HG03196 (cell line): ENCODE measurements around the gene OR5AS1.
"Not testable (repeated sequence)": the region's sequence is repeated elsewhere in the genome, so short reads cannot be mapped to it uniquely, and the experiment has no call there.

Experiments used
- ATAC-seq: cut with Tn5 transposase; IDR thresholded peaks from one replicate; pipeline ENCODE4 v1.9.1; 2021; ENCODE audit not compliant: unreplicated experiment

OR5AS1 gene

DNA sequence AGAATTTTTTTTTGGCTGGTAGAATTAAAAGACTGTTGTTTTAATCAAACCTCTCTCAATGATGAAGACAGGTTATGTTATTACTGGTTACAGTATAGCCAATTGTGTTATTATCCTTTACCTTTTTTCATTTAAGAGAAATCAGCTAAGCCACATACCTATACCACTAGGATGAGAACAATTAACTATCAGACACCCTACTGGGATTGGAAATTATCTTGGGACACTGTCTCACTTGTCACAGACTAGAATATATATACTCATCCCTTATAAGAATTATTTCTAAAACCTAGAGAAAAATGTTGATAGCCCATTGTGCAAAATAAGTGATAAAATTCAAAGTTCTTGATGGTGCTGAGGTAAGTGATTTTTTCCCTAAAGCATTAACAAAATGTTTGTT lies at the start of gene OR5AS1:
TSS of gene OR5AS1 (plus strand) at position 301 of the 400 bp plus-strand sequence. CDS start 2,765 bp downstream, outside the sequence.
- no peak for ATAC-seq

DNA sequence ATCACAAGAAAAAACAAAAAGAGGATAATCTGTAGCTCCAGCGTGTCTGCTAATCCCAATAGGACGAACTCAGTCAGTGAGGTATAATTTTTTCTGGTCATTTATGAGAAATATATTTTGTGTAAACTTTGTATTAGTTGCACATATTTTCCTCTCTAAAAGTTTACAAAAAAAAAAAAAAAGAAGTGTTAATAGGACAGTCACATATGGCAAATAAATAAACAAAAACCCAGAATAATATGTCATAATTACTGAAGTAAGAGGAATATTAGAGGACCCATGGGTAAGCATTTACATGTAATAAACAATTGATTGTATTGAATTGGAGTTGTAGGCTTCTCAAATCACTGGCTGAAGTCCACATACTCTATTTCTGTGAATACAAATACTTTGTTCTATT lies 32.9 kb upstream of the OR5AS1 start, which contains the start of gene OR5F1:
TSS of gene OR5F1 (minus strand) at position 101 of the 400 bp plus-strand sequence. CDS start at position 101, 0 bp downstream.
- ATAC-seq: no peak

- no peak for ATAC-seq
Measured at GRCh38 chr11:56010716-56011115, 16.7 kb upstream of the OR5AS1 start.

GRCh38 chr11:56013805-56014204 lies 13.6 kb upstream of the OR5AS1 start:
- ATAC-seq: no peak

DNA sequence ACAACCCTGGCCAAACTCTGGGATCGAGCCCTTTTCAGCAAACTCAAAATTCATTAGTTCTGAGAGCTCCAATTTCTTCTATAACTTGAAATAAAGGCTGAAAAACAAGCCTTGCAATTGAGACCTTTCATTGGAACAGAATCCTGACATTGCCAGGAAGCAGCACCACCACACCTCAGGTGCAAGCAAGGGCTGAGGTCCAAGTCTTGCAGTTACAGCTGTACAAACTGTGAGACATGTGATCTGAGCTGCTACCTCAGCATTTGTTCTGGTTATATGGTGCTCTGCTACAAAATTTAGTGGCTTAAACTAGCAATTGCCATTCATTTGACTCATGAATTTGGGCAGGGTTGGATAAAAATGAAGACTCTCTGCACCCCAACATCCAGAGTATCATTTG lies 18.1 kb downstream of the OR5AS1 start:
- ATAC-seq: no peak

DNA sequence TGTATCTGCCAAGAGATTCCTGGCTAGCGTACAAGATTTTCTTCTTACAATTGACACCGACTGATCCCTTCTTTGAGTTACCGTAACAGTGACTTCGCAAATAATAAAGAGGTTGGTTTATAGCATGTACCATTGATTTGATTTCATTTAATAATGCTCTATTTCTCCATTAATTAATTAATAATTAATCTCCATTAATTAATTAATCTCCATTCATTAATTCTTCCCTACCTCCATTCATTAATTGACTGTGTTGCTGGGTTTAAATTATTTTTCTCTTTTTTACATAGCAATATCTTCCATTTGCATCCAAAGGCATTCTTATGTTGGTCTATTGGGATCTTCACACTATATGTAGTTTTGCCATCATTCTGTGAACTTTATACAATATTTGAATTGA lies 21.0 kb downstream of the OR5AS1 start:
- no peak for ATAC-seq

- ATAC-seq: no peak
Measured at GRCh38 chr11:56049487-56049886, 22.0 kb downstream of the OR5AS1 start.

- ATAC-seq: not testable (repeated sequence)
Measured at GRCh38 chr11:56056366-56056765, 28.9 kb downstream of the OR5AS1 start.

DNA sequence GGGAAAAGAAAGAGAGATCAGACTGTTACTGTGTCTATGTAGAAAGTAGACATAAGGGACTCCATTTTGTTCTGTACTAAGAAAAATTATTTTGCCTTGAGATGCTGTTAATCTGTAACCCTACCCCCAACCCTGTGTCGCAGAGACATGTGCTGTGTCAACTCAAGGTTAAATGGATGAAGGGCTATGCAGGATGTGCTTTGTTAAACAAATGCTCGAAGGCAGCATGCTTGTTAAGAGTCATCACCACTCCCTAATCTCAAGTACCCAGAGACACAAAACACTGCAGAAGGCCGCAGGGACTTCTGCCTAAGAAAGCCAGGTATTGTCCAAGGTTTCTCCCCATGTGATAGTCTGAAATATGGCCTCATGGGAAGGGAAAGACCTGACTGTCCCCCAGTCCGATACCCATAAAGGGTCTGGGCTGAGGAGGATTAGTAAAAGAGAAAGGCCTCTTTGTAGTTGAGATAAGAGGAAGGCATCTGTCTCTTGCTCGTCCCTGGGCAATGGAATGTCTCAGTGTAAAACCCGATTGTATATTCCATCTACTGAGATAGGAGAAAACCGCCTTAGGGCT lies 30.3 kb downstream of the OR5AS1 start:
- ATAC-seq: not testable (repeated sequence)

DNA sequence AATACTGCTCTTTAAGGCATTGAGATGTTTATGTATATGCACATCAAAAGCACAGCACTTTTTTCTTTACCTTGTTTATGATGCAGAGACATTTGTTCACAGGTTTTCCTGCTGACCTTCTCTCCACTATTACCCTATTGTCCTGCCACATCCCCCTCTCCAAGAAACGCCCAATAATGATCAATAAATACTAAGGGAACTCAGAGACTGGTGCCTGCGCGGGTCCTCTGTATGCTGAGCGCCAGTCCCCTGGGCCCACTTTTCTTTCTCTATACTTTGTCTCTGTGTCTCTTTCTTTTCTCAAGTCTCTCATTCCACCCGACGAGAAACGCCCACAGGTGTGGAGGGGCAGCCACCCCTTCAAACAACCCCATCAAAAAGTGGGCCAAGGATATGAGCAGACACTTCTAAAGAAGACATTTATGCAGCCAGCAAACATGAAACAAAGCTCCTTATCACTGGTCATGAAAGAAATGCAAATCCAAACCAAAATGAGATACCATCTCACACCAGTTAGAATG lies 30.9 kb downstream of the OR5AS1 start:
- not testable (repeated sequence) for ATAC-seq

DNA sequence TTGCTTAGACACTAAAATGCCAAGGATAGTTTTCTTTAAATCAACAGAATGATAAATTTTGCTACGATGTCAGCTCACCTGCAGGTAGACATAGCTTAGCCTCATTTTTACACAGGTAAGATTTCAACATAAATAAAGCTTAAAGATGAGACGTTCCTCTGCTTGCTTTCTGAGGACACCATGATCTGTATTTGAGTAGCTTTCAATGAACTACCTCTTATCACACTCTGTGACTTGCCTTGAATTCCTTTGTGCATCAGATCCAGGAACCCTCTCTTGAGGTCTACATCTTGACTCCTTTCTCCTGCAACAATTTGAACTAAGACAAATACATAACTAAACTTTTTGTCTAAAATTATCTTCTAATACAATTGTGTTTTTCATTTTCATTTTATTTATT lies 39.5 kb downstream of the OR5AS1 start:
- no peak for ATAC-seq
